HG02870 (cell line): ENCODE data around the gene PAK5.
"Not testable (repeated sequence)": the region's sequence is repeated elsewhere in the genome, so short reads cannot be mapped to it uniquely, and the experiment has no call there.

Experiments
- ATAC-seq: cut with Tn5 transposase; IDR thresholded peaks from one replicate; pipeline ENCODE4 v1.9.1; 2021; ENCODE audit warnings: mild to moderate bottlenecking, moderate library complexity; ENCODE audit not compliant: unreplicated experiment

The PAK5 gene

DNA sequence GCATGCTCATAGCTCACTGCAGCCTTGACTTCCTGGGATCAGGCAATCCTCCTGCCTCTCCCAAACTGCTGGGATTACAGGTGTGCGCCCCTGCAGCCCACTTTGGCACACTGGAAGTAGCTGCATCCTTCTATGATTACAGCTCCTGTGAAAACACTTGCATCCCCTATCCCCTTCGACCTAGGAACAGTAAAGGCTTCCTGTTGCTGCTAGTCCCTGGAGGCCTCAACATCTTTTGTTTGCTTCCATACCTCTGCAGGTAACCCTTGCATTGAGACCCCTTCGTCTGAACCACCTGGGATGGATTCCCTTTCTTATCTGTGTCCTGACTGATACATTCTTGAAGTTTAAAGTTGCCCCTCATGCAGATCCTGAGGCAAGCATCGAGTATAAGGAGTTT, 152.4 kb downstream of the PAK5 start:
- ATAC-seq: no peak

DNA sequence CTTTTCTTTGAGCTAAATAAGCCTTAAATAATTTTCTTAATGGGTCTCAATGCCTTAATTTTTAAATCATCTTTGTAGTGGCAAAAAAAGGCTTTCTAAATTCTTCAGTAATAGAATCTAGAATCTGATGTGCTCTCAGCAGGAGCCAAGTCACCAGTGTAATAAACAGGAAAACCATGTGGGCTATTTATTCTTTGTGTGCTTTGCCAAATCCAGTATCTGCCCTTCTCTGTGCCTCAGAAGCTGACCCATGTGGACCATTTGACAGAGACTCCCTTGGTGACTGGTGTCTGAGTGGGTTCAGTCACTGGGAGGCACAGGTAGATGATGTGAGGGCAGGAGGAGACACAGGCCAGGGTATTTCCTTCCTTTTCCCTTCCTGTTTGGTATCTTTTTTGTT, 152.9 kb downstream of the PAK5 start:
- ATAC-seq: no peak

DNA sequence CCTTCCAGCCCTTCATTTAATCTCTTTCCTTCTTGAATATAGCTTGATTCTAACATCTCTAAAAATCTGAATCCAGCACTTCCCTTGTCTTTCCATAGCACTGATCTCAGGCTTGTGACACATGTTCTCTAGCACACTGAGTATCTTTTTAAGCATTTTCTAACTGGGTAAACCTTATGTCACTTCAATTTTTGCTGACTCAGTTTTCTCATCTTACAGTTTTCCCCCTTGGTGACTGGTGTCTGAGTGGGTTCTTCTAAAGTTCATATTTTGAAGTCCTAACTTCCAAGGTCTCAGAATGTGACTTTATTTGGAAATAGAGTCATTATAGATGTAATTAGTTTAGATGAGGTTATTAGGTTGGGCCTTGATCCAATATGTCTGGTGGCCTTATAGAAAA, 153.9 kb downstream of the PAK5 start:
- ATAC-seq: no peak

DNA sequence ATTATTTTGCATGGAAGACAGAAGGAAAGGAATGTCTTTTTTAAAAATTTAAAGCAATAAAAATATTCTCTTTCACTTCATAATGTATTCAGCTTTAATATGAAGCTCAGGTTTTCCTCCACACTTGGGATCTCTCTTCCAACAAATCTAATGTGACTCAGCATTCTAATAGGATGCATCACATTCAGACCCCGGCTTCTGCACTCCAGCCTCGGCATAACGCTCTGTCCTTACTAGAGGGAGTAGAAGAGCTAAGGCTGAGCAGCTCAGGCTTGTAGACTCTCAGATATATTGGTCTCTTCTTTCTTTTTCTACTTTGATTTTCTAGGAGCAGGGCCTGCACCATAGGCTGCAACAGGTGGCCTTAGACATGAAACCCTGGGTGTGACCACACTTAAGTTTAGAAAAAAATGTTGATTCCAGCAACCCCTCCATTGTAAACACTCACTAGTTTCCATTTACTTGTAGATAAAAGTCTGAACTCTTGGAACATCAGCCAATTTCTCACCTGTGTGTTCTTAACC, 161.7 kb downstream of the PAK5 start:
- ATAC-seq: no peak

DNA sequence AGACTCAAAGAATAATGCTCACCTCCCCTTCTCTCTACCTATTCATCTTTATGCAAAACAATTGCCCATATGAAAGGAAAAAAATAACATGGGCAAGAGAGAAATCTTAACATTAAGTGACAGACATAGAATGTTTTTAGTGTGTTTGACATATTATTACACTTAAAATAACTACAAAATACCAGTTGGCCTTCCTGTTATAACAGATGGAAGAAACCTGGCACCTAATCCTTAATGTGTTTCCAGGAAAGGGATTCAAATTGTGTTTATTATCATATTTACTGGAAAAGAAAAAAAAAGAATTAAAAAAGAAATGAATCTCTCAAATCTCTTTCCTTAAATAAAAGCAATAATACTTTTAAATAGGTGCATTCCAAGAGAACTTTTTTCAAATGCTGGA, 165.9 kb downstream of the PAK5 start:
- no peak for ATAC-seq

DNA sequence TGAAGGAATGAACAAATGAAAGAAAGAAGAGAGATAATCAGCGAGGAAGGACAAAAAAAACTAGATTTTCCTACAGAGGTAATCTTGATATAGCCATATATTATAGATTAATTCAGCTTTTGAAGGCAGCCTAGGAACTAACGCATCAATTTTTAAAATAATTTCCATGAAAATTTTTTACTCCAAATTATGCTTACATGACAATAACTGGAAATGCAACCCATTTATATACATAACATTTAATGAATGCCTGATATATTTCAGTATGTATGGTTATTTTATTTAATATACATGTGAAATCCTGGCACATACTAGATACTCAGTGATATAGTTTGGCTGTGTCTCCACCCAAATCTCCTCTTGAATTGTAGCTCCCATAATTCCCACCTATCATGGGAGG, 166.8 kb downstream of the PAK5 start:
- no peak for ATAC-seq

DNA sequence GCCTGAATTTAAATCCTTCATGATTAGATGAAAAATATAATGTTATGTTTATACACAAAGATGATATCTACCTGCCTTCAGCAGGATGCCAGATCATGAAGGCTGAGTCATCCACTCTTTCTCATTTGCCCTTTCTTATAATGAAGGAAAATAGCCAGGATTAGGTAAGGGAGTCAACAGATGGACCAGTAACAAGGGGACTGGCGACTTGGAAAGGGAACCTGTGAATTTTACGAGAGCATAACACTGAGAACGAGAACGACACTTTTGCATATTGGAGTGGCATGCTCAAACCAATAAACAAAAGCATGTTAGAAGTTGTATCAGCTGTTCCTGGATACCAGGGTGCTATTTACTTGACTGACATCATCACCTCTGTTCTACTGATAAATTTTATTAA, 170.5 kb downstream of the PAK5 start:
- ATAC-seq: no peak

DNA sequence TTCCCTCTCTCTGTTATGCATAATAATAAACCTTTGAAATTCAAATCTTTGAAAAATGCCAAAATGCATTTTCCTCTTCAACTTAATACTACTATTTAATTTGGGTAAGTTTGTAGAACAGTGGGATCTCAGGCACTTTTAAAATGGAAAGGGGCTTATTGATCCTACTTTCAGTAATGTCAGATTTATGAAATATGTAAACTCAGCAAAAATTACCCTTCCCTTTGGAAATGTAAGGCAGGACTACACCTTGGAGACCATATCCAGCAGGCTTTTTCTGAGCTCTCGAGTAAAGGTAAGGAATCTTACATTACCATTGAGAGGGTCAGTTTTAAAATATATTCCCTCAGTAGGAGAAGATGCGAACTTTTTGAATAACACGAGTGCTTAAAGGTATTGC, 175.5 kb downstream of the PAK5 start:
- ATAC-seq: no peak

DNA sequence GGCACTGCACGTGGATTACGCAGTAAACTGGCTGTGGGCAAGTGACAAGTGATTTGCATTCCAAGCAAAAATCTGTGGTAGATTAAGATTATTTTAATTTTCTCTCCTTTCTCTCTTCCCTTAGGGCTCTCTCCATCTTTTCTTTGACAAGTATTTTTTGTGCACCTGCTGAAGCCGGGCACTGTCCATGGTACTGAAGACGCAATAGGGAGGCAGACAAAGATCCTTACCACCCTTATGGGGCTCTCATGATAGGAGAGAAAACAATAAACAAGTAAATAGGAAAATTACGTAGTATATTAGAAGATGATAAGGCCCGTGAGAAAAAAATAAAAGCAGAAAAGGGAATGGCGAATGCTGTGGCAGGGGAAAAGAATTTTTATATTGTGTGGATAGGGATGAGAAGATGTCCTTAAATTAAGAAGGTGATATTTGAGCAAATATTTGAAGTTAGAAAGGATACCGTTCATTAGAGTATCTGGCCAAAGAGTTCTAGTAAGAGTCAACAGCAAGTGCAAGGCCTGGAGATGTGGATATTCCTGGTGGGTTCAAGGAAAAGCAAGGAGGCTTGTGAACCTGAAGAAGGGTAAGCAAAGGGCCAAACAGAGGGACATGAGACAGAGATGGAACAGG, 178.5 kb downstream of the PAK5 start:
- no peak for ATAC-seq

DNA sequence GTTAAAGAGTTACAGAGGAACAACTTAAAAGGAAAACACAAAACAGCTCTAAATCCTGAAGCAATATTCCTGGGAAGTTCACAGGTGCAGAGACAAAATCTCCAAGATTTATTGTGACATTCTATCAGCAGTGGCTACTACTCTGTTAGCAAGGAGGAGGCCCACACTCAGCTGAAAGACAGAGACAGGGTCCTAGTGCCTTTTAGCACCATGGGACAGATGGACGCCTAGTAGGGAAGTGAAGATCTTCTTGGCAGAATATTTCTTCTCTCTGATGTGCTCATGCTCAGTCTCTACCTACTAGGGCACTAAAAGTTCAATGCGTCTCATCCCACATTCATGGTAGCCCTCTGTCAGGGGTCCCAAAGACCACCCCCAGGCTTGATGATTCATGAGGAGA, 191.1 kb downstream of the PAK5 start:
- no peak for ATAC-seq

DNA sequence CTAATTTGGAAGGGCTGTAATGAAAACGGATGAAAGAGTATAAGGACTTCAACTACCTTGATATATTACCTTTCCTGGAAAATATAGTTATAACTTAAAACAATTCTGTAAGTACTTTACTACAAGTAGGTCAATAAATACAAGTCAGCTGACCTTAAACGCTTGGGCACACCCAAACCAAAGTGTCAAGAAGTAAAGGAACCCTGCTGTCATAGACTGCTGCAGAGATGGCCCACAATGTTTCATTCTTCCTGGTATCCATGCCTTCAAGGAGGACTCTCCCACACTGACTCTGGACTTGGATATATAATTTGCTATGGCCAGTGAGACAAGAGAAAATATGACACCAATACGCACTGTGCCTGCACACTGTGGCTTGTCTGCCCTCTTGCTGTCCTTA, 192.5 kb downstream of the PAK5 start:
- no peak for ATAC-seq

DNA sequence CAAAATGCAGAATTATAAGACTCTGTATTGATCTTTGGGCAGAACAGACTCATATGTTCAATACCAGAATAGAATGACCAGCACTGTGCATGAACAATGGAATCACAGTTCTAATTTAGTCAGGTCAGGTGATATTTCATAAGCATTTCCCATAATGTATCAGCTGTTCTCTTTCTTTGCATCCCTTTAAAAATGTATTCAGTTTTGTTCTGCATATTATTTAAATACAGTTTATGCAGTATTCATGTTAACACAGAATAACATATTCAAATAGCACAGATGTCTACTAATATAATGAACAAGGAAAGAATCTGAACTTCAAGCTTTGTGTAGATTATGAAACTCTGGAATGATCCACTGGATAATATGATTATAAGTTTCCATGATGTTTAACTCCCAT, 196.0 kb downstream of the PAK5 start:
- ATAC-seq: no peak

DNA sequence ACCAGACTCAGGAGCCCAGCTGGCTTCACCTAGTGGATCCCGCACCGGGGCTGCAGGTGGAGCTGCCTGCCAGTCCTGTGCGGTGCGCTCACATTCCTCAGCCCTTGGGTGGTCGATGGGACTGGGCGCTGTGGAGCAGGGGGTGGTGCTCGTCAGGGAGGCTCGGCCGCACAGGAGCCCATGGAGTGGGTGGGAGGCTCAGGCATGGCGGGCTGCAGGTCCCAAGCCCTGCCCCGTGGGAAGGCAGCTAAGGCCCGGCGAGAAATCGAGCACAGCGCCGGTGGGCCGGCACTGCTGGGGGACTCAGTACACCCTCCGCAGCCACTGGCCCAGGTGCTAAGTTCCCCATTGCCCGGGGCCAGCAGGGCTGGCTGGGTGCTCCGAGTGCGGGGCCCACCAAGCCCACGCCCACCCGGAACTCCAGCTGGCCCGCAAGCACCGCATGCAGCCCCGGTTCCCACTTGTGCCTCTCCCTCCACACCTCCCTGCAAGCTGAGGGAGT, 197.3 kb downstream of the PAK5 start:
- not testable (repeated sequence) for ATAC-seq

DNA sequence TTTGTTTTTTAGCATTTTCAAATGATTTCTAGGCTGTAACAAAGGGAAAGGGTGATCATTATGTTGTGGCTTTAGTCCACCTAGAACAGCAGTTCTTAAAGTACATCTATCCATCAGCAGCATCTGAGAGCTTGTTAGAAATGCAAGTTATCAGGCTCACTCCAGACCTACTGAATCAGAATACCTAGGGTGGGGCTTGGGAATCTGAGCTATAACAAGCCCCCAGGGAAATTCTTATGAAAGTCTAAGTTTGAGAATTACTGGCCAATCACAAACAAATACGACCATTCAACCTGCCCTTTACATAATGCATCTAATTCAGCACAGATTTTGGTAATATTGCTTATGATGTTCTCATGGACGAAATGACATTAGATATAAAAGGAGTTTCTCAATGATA, 201.0 kb downstream of the PAK5 start:
- ATAC-seq: no peak

DNA sequence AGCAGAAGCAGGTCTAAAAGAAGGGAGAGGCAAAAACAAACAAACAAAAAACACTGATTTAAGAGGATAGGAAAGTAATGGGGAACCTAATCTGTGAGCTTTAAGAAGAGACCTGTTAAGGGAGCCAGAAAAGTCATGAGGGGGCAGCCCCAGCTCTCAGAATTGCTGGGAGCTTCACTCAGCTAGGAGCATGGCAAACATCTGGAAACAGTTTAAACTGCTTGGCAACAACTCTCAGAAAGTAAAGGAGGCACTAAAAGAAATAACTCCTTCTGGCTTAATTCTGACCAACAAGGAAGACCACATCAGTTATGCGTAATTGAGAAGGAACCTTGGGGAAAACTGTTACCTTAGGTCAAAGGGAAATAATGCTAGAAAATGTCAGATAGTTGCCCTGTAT, 203.1 kb downstream of the PAK5 start:
- ATAC-seq: no peak

DNA sequence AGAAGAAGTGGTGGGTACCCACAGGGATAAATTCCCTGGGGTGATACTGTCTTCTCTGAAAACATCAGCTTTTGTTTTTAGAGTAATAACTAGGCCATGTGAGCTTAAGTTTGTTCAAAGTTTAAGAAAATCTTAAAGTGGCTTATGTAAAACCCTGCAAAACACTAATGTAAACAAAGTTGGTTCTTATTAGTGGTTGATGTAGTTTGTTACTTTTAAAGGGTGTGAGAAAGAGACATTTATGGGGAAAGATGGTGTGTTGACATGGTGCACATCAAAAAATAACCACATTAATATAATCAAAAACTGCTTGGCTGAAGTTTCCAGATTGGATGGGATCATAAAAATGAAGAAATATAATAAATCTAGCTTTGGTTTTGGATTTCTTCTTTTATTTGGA, 204.5 kb downstream of the PAK5 start:
- no peak for ATAC-seq

DNA sequence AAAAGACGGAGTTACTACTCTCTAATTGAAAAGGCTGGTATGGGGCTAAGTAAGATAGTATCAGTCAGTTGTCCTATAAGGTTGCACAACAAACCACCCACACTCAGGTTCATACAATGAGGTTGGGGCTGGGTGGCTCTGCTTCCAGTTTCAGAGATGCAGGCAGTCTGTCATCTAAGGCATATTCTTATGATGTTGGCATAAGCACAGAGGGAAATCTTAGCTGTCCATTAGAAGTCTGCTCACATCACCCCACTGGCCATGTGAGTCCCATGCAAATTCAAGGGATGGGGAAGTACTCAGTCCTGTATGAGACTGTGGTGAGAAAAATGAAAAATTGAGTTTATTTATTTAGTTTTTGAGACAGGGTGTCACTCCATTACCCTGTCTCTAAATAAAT, 205.9 kb downstream of the PAK5 start:
- ATAC-seq: no peak

DNA sequence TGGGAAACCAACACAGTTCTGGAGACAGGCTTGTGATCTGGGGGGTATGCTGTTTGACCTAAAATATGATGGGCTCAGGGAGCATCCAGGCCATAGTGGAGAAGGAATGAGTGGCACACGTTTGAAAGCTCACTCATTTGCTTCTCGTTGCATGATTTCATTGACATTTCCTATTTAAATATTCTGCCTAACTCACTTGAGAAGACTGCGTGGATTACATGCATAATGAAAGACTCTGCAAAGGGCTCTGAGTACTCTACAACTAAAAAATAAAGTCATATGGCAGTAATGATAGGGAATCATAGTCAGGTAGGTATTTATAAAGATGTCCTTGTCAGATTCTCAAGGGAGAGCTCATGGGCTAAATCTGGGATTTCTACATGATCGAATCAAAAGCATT, 206.6 kb downstream of the PAK5 start:
- no peak for ATAC-seq

DNA sequence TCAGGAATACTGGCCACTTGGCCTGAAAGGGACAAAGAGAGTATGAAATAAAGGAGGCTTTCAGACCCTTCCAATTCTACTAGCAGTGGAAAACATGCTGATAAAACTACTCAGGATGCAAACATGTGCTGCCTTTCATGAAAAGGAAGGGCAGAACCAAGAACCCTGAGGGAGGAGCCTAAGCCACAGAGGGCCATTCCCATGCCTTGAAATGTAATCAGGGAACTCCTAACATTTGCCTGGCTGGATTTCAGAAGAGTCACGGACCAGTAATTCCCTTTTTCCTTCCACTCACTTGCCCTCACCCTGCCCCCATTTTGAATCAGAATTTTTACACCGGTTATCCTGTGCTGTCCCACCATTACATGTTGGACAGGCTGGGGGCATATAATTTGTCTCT, 208.3 kb downstream of the PAK5 start:
- ATAC-seq: no peak

DNA sequence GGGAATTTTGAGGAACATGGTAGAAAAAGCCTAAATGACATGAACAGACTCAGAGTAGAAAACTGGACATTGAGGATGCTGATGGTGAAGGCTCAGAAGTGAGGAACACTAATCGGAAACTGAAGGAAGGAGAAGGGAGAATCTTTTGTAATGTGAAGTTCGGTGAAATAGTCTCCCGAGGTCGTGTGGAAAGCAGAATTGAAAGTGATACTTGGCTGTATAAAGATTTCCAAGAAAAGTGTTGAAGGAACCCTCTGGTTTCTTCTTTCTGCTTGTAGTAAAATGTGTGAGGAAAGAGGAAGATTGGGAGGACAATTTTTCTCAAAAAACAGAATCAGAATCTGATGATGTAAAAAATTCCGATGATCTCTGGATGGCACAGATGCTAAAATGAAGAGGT, 209.0 kb downstream of the PAK5 start:
- no peak for ATAC-seq

DNA sequence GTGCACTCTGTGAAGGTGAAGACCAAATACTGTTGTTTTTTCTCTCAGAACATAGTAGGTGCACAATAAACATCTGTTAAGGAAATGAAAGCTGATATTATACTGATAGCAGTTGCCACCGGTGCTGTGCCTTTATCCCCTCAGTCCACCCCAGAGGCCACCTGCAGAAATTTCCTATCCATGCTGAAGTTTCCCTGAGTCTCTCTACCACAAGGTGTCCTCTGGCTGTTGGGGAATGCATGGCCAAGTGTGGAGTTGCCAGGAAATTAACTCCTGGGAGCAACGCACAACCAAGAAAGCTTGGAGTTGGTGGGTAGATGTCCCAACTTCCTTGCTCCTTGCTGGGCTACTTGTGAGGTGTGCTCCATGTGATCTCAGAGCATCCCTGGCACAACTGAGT, 210.3 kb downstream of the PAK5 start:
- ATAC-seq: no peak

DNA sequence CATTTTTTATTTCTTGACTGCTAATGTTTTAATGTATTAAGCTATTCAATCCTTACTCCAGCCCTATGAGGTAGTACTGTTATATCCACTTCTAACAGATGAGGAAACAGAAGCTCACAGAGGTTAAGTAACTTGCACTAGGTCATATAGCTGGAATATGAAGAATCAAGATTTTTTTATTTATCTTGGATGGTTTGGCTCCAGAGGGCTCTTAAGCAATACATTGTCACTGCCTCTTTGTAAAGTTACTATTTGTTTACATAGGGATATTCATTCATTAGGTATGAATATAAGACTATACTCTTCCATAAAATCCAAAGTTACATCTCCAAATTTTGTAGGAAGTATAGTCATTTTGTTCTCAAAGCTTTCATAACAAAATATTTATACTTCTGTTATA, 210.7 kb downstream of the PAK5 start:
- ATAC-seq: no peak

DNA sequence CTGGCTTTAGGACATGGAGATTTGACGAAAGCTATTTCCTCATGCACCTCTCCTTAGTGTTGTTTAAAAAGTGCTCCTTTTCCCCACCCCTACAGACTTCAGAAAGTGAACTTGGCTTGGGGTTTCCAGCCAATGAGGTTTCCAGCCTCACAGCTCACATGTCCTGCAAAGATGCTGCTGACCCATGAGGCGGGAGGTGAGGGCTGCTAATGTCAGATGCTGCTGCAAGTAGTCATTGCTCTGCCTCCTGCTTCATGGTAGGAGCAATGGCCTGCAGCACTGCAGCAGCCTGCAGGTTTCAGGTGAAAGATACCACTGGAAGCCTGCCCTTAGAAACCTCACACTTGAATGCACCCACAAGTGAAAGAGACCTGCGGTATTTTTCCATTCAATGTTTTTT, 211.7 kb downstream of the PAK5 start:
- no peak for ATAC-seq
